Gastrocnemius medialis (tissue), 4 donors: Measurements from ENCODE around the gene PPIA. TPM values are rescaled to one million over a fixed set of nuclear protein-coding genes. Genes with fewer than 3 reads are reported as not detected.
"Not testable (repeated sequence)": the region's sequence is repeated elsewhere in the genome, so short reads cannot be mapped to it uniquely, and the experiment has no call there.

Experiments
- ATAC-seq, 2 donors: fragments of 150-250 bp; one replicate each; pipeline ENCODE4 v1.9.1; 2016
- DNase-seq, 2 donors: peaks; one replicate each; pipeline ENCODE4 v3.0.0-alpha.2; 2019
- H3K27ac ChIP-seq, 4 donors: fragments of 200-600 bp; sonication (generic); 1 replicate in 1 of 4; 2 replicates in 3 of 4; pipeline ENCODE4 v1.5.1; 2016 to 2018; ENCODE audit warnings: mild to moderate bottlenecking in 2 of 4, moderate library complexity in 1 of 4
- H3K27me3 ChIP-seq, 3 donors: fragments of 200-600 bp; sonication (generic) in 2 of 3; 1 replicate in 1 of 3; 2 replicates in 2 of 3; pipeline versions ENCODE4 v1.5.1 to v1.6.0; 2016 to 2019; ENCODE audit warnings: mild to moderate bottlenecking in 1 of 3, moderate library complexity in 1 of 3
- H3K36me3 ChIP-seq, 2 donors: fragments of 200-600 bp; sonication (generic) in 1 of 2; one replicate each; pipeline ENCODE4 v1.5.1; 2017 to 2018
- H3K4me1 ChIP-seq, 2 donors: fragments of 200-600 bp; sonication (generic) in 1 of 2; one replicate each; pipeline ENCODE4 v1.5.1; 2016 to 2017; ENCODE audit warnings: mild to moderate bottlenecking in 2 of 2
- H3K4me3 ChIP-seq, 4 donors: fragments of 200-600 bp; sonication (generic) in 3 of 4; 1 replicate in 1 of 4; 2 replicates in 3 of 4; pipeline ENCODE4 v1.5.1; 2016 to 2019; ENCODE audit warnings: mild to moderate bottlenecking in 2 of 4
- H3K9me3 ChIP-seq, 3 donors: fragments of 200-600 bp; sonication (generic) in 2 of 3; 1 replicate in 1 of 3; 2 replicates in 2 of 3; pipeline ENCODE4 v1.5.1; 2016 to 2019
- POLR2A ChIP-seq, 2 donors: fragments of 450-650 bp; IDR thresholded peaks; one replicate each; pipeline ENCODE4 v1.6.1; 2017; ENCODE audit warnings: antibody characterized with exemption in 2 of 2, mild to moderate bottlenecking in 2 of 2, moderate library complexity in 2 of 2
- in situ Hi-C, 4 donors: fragments of 200-750 bp; cut with MboI; loops; one replicate each; pipeline versions ENCODE4 v1.15.0 to v1.8.0; 2017; ENCODE audit warnings: low sequenced_read_pairs in 4 of 4
- intact Hi-C: fragments of 100-400 bp; cut with DNase I; formaldehyde crosslinking; loops from one replicate; pipeline ENCODE4 v1.15.1; 2023; ENCODE audit warnings: low total_unique reads
- total RNA-seq, 4 donors: library from RNA; depleted of rRNA; stranded (reverse); fragments of >200 nt; gene quantifications; one replicate each; pipeline versions ENCODE4 v1.1.0 to v1.2.3, GENCODE V29; 2016
- TF ChIP-seq, protein P1 (sequence below), 5 experiments: fragments of 450-650 bp in 3 of 5; fragments of 200-600 bp in 2 of 5; sonication (generic) in 2 of 5; IDR thresholded peaks in 4 of 5; conservative IDR thresholded peaks in 1 of 5; 1 replicate in 4 of 5; 2 replicates in 1 of 5; pipeline ENCODE4 v1.5.1; 2016 to 2019; ENCODE audit warnings: antibody characterized with exemption in 5 of 5, mild to moderate bottlenecking in 3 of 5, moderate library complexity in 3 of 5

The PPIA gene
- total RNA-seq, 4 donors from 2014 or later = 487 to 1,236 (median 715) TPM

DNA sequence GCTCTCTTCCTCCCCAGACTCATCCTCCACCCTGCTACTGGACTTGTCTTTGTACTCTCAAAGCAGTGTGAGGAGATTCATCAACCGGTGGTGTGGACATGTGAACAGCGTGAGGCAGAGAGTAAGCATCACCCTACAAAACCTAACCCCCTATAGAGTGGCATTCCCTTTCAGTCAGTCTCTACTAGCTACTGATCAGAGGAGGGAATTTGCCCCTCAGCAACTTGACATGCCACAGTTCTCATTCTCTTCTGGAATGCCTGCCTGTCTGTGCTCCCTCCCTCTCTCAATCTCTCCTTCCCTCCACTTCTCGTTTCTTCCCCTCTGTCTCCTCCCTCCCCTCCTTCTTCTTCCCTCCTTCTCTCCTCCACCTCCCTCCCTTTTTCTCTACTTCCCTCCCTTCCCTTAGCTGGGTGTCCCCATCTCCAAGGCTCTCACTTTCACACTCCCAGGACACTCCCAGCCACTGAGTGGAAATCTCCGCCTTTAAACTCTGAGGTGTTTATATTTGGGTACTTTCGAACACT is 26.8 kb downstream of the PPIA start:
- ATAC-seq = no peak
- in situ Hi-C loops = no loop called here

DNA sequence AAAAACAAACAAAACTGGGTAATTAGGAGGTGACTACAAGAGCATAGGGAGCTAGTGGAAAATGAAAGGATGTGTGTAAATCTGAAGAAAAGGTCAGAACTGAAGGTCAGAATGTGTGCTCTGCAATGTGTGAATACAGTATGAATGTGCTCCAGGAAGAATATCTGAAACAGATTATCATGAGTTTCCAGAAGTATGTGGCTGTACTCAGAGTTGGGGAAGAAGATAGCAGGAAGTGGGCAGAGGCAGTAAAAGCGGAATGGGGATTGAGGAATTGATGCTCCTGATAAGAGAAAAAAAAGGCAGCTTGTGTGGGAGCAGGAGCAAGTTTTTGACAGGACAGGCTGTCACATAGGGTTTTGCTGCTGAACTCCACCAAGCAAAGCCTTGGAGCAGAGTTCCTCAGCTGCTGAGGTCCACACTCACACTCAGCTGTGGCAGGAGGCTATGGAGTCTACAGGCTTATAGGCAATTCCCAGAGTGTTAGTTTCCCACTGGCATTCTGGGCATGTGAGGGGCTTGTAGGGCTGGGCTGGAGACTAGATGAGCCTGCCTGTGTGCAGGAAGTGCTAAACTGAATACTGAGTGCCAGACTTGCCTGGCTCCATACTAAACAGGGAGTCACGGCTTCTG is 28.5 kb downstream of the PPIA start:
- H3K36me3 ChIP-seq = peaks cover 0 to 27% of the 10 kb centered on the region in 2 donors
- no peak overlapping the region for H3K27ac ChIP-seq

More for the DNA sequence above, 26.8 kb downstream of the PPIA start:
- Histone ChIP-seq H3K4me3 (no peak overlapping the region), H3K27me3 (no peaks in the 10 kb centered on the region), H3K4me1 (no peaks in the 10 kb centered on the region), H3K9me3 (no peaks in the 10 kb centered on the region), H3K27ac (no peak overlapping the region), H3K36me3 (peaks cover 0 to 10% of the 10 kb centered on the region in 2 donors)
- no peak for DNase-seq
- intact Hi-C loops = no loop called here
- TF ChIP-seq, protein P1, sequence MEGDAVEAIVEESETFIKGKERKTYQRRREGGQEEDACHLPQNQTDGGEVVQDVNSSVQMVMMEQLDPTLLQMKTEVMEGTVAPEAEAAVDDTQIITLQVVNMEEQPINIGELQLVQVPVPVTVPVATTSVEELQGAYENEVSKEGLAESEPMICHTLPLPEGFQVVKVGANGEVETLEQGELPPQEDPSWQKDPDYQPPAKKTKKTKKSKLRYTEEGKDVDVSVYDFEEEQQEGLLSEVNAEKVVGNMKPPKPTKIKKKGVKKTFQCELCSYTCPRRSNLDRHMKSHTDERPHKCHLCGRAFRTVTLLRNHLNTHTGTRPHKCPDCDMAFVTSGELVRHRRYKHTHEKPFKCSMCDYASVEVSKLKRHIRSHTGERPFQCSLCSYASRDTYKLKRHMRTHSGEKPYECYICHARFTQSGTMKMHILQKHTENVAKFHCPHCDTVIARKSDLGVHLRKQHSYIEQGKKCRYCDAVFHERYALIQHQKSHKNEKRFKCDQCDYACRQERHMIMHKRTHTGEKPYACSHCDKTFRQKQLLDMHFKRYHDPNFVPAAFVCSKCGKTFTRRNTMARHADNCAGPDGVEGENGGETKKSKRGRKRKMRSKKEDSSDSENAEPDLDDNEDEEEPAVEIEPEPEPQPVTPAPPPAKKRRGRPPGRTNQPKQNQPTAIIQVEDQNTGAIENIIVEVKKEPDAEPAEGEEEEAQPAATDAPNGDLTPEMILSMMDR (IDR thresholded peaks at IDR 0.05 in 4 of 5, conservative IDR thresholded peaks at IDR 0.05 in 1 of 5) = no peak
- TF ChIP-seq POLR2A (IDR thresholded peaks at IDR 0.05) = no peak

DNA sequence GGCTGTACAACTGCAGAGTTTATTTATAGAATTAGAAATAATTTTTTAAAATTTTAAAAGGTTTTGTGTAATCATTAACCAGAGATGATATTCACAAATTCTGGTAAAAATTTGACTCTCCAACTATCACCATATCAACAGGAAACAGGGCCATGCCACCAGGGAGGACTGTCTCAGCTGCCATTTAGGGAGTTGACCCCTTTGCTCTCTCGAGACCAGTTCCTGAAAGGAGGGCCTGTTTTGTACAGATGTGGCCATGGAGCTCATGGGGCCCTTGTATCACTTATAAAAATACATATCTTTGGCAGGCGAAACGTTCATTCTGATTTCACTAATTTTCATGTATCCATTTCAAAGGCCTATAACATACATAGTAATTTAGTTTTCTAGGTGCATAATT is 31.1 kb downstream of the PPIA start:
- intact Hi-C loops = no loop called here

More for the DNA sequence above, 28.5 kb downstream of the PPIA start:
- Histone ChIP-seq H3K27me3 (no peaks in the 10 kb centered on the region), H3K4me1 (no peaks in the 10 kb centered on the region), H3K4me3 (no peak overlapping the region), H3K9me3 (no peaks in the 10 kb centered on the region)
- TF ChIP-seq POLR2A (IDR thresholded peaks at IDR 0.05) = no peak
- TF ChIP-seq, protein P1 (IDR thresholded peaks at IDR 0.05 in 4 of 5, conservative IDR thresholded peaks at IDR 0.05 in 1 of 5) = no peak
- ATAC-seq (no peak), DNase-seq (no peak)
- intact Hi-C loops = no loop called here
- in situ Hi-C loops = no loop called here

DNA sequence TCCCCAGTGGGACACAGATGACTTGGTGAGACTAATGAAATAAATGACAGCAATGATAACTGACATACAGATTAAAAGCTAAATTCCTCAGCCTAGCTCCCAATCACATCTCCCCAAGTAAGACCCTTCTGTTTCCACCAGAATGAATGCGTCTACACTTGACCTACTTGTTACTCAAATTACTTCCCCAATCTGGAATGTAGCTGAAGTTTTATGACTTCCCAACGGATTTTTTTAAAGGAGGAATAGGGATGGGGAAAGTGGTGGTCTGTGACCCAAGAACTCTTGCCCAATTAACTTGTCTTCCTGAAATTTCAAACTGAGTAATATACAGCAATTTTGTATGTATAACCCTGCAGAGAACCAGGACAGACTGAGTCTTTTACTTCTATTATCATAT is 42.3 kb downstream of the PPIA start:
- no peak overlapping the region for H3K4me3 ChIP-seq
- no peak overlapping the region for H3K27ac ChIP-seq
- no peaks in the 10 kb centered on the region for H3K9me3 ChIP-seq
- H3K4me1 ChIP-seq = peaks cover 6 to 13% of the 10 kb centered on the region in 2 donors
- no peak for DNase-seq
- TF ChIP-seq POLR2A (IDR thresholded peaks at IDR 0.05) = no peak
- TF ChIP-seq, protein P1 (IDR thresholded peaks at IDR 0.05 in 4 of 5, conservative IDR thresholded peaks at IDR 0.05 in 1 of 5) = no peak
- no peaks in the 10 kb centered on the region for H3K27me3 ChIP-seq
- no peak for ATAC-seq
- in situ Hi-C loops = loop anchor here in 1 of 4 donors (5.0 kb wide), 1 partner anchor 246 kb away; no protein-coding TSS in a partner anchor
- H3K36me3 ChIP-seq = peaks cover 0 to 52% of the 10 kb centered on the region in 2 donors
- intact Hi-C loops = no loop called here

More for the DNA sequence above, 31.1 kb downstream of the PPIA start:
- in situ Hi-C loops = no loop called here
- peaks cover 0 to 50% of the 10 kb centered on the region in 2 donors for H3K36me3 ChIP-seq
- no peak overlapping the region for H3K27ac ChIP-seq
- ATAC-seq (no peak), DNase-seq (no peak)
- no peaks in the 10 kb centered on the region for H3K27me3 ChIP-seq
- H3K4me3 ChIP-seq = no peak overlapping the region
- no peaks in the 10 kb centered on the region for H3K4me1 ChIP-seq
- no peaks in the 10 kb centered on the region for H3K9me3 ChIP-seq
- no peak for TF ChIP-seq POLR2A (IDR thresholded peaks at IDR 0.05)
- TF ChIP-seq, protein P1 (IDR thresholded peaks at IDR 0.05 in 4 of 5, conservative IDR thresholded peaks at IDR 0.05 in 1 of 5) = no peak

DNA sequence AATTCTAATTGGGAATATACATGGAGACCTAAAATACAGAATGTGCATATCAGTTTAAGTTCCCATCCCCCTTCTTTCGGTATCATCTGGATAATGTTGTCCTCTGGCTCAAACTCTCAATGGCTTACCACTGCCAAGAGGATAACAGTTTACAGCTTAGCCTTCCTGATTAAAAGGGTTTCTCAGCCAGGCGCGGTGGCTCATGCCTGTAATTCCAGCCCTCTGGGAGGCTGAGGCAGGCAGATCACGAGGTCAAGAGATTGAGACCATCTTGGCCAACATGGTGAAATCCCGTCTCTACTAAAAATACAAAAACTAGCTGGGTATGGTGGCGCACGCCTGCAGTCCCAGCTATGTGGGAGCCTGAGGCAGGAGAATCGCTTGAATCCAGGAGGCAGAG is 46.2 kb downstream of the PPIA start:
- intact Hi-C loops, H3K4me3 ChIP-seq, ATAC-seq, H3K27me3 ChIP-seq, H3K9me3 ChIP-seq: not testable (repeated sequence)
- DNase-seq = peak in 1 of 2 donors; percentile 31
- H3K4me1 ChIP-seq = peaks cover 27 to 46% of the 10 kb centered on the region in 2 donors
- peak overlapping the region; percentile 32 to 62 (median 50) for H3K27ac ChIP-seq
- peaks cover 0 to 34% of the 10 kb centered on the region in 2 donors for H3K36me3 ChIP-seq
- in situ Hi-C loops = loop anchor here in 2 of 4 donors (10.0 kb wide), 2 partner anchors 248 to 258 kb away; partner anchors contain the start of gene TMED4 (in 1 of the 2)

DNA sequence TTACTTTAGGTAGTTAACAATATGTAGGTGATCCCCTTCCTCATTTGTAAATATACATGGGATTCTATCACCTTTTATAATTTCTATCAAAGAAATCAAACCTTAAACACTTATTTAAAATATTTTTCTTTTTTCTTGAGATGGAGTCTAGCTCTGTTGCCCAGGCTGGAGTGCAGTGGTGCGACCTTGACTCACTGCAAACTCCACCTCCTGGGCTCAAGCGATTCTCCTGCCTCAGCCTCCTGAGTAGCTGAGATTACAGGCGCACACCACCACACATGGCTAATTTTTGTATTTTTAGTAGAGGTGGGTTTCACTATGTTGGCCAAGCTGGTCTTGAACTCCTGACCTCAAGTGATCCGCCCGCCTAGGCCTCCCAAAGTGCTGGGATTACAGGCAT is 47.0 kb downstream of the PPIA start:
- intact Hi-C loops = not testable (repeated sequence)
- in situ Hi-C loops = loop anchor here in 2 of 4 donors (10.0 kb wide), 2 partner anchors 249 to 259 kb away; partner anchors contain the start of gene TMED4 (in 1 of the 2)

More for the DNA sequence above, 47.0 kb downstream of the PPIA start:
- peaks cover 27 to 46% of the 10 kb centered on the region in 2 donors for H3K4me1 ChIP-seq
- peak overlapping the region in 2 of 4 donors; percentile 23 to 62 for H3K27ac ChIP-seq
- ATAC-seq, H3K27me3 ChIP-seq, H3K9me3 ChIP-seq, H3K4me3 ChIP-seq, DNase-seq: not testable (repeated sequence)
- H3K36me3 ChIP-seq = peaks cover 0 to 31% of the 10 kb centered on the region in 2 donors
